Stomach smooth muscle (tissue), 2 donors: Measurements from ENCODE around the gene SPECC1L.
"Not testable (repeated sequence)": the region's sequence is repeated elsewhere in the genome, so short reads cannot be mapped to it uniquely, and the experiment has no call there.

ENCODE experiments used
- H3K27ac ChIP-seq: one replicate; pipeline ENCODE4 v1.7.0; 2013; ENCODE audit warnings: mild to moderate bottlenecking, low read length, inconsistent platforms
- H3K27me3 ChIP-seq, 2 donors: one replicate each; pipeline ENCODE4 v1.7.0; 2013; ENCODE audit warnings: low read length in 2 of 2; ENCODE audit not compliant: insufficient read depth in 2 of 2, control insufficient read depth in 1 of 2
- H3K36me3 ChIP-seq, 2 donors: one replicate each; pipeline ENCODE4 v1.7.0; 2013; ENCODE audit warnings: low read length in 2 of 2; ENCODE audit not compliant: control insufficient read depth in 2 of 2, insufficient read depth in 2 of 2
- H3K4me1 ChIP-seq: one replicate; pipeline ENCODE4 v1.7.0; 2013; ENCODE audit warnings: low read length; ENCODE audit not compliant: control insufficient read depth, insufficient read depth
- H3K4me3 ChIP-seq, 2 donors: one replicate each; pipeline ENCODE4 v1.7.0; 2013; ENCODE audit warnings: low read length in 2 of 2
- H3K9ac ChIP-seq, 2 donors: one replicate each; pipeline ENCODE4 v1.7.0; 2013; ENCODE audit warnings: low read length in 2 of 2, mild to moderate bottlenecking in 1 of 2
- H3K9me3 ChIP-seq, 2 donors: one replicate each; pipeline ENCODE4 v1.7.0; 2013; ENCODE audit warnings: low read length in 2 of 2; ENCODE audit not compliant: control insufficient read depth in 2 of 2
- donor health status: healthy.
- donor health status: Pancreatic carcinoma.

SPECC1L gene

GRCh38 chr22:24304062-24304675 is 33.5 kb downstream of the SPECC1L start:
- Histone ChIP-seq H3K27me3 (no peaks in the 10 kb centered on the region), H3K27ac (peak overlapping the region; percentile 73)

DNA sequence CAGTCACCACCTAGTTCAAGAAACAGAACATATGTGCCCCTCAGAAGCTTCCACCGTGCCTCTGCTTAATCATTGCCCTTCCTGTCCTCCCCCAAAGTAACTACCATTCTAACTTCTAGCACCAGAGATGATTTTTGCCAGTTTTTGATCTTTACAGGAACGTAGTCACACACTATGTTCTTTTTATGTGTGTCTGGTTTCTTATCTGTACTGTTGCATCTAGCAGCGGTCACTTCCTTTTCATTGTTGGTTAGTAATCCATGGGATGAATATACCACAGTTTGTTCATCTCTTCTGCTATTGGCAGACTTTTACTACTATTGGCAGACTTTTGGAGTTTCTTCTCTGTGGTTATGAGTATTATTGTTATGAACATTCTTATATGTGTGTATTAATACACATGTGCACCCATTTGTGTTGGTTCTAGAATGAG is 34.6 kb downstream of the SPECC1L start:
- Histone ChIP-seq H3K4me3 (no peak overlapping the region), H3K27me3 (no peaks in the 10 kb centered on the region), H3K9ac (no peak overlapping the region), H3K4me1 (peaks cover 23% of the 10 kb centered on the region), H3K27ac (no peak overlapping the region), H3K9me3 (no peaks in the 10 kb centered on the region), H3K36me3 (no peaks in the 10 kb centered on the region)

More at GRCh38 chr22:24304062-24304675, 33.5 kb downstream of the SPECC1L start:
- H3K9me3 ChIP-seq = no peaks in the 10 kb centered on the region
- peaks cover 23% of the 10 kb centered on the region for H3K4me1 ChIP-seq
- H3K9ac ChIP-seq = no peak overlapping the region
- H3K4me3 ChIP-seq = no peak overlapping the region
- no peaks in the 10 kb centered on the region for H3K36me3 ChIP-seq

- Histone ChIP-seq H3K4me3 (no peak overlapping the region), H3K9me3 (no peaks in the 10 kb centered on the region), H3K36me3 (peaks cover 12 to 13% of the 10 kb centered on the region in 2 donors), H3K9ac (no peak overlapping the region), H3K27me3 (no peaks in the 10 kb centered on the region), H3K4me1 (no peaks in the 10 kb centered on the region), H3K27ac (no peak overlapping the region)
These were observed 40.3 kb downstream of the SPECC1L start for GRCh38 chr22:24310969-24311368.

- Histone ChIP-seq H3K9me3 (no peaks in the 10 kb centered on the region), H3K36me3 (peaks cover 12 to 15% of the 10 kb centered on the region in 2 donors), H3K27ac (no peak overlapping the region), H3K9ac (no peak overlapping the region), H3K27me3 (no peaks in the 10 kb centered on the region), H3K4me3 (no peak overlapping the region), H3K4me1 (no peaks in the 10 kb centered on the region)
These were observed 44.8 kb downstream of the SPECC1L start for GRCh38 chr22:24315367-24315966.

GRCh38 chr22:24316264-24316663 is 45.6 kb downstream of the SPECC1L start:
- H3K36me3 ChIP-seq = peaks cover 14 to 21% of the 10 kb centered on the region in 2 donors
- not testable (repeated sequence) for H3K4me1 ChIP-seq, H3K9ac ChIP-seq, H3K27ac ChIP-seq, H3K4me3 ChIP-seq, H3K27me3 ChIP-seq, H3K9me3 ChIP-seq

GRCh38 chr22:24317511-24317910 is 46.9 kb downstream of the SPECC1L start:
- H3K4me1 ChIP-seq, H3K9ac ChIP-seq, H3K9me3 ChIP-seq, H3K4me3 ChIP-seq, H3K27me3 ChIP-seq, H3K27ac ChIP-seq: not testable (repeated sequence)
- peaks cover 26 to 29% of the 10 kb centered on the region in 2 donors for H3K36me3 ChIP-seq

DNA sequence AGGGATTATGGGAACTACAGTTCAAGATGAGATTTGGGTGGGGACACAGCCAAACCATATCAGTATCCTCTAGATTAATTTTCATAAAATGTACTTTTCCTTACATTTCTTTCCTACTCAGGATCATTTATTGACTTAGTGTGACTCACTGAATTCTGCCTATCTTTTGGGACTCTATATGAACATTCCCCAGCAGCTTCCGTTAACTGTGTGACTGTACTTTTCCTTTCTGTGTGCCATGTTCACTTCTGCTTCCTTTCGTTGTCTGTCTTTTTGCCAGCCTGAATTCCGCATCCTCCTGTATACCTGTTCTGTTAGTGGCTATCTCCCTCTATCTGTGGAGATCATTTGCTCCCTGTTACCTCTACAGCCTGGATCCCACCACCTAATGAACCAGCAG is 48.8 kb downstream of the SPECC1L start:
- Histone ChIP-seq H3K4me1 (no peaks in the 10 kb centered on the region), H3K9me3 (no peaks in the 10 kb centered on the region), H3K36me3 (peaks cover 17 to 29% of the 10 kb centered on the region in 2 donors), H3K9ac (no peak overlapping the region), H3K27ac (no peak overlapping the region), H3K27me3 (no peaks in the 10 kb centered on the region), H3K4me3 (no peak overlapping the region)

- no peak overlapping the region for H3K27ac ChIP-seq
- no peaks in the 10 kb centered on the region for H3K4me1 ChIP-seq
- peaks cover 13 to 16% of the 10 kb centered on the region in 2 donors for H3K36me3 ChIP-seq
- H3K4me3 ChIP-seq = no peak overlapping the region
- no peak overlapping the region for H3K9ac ChIP-seq
- H3K9me3 ChIP-seq = no peaks in the 10 kb centered on the region
- H3K27me3 ChIP-seq = no peaks in the 10 kb centered on the region
These were observed 51.4 kb downstream of the SPECC1L start for GRCh38 chr22:24321999-24322398.

DNA sequence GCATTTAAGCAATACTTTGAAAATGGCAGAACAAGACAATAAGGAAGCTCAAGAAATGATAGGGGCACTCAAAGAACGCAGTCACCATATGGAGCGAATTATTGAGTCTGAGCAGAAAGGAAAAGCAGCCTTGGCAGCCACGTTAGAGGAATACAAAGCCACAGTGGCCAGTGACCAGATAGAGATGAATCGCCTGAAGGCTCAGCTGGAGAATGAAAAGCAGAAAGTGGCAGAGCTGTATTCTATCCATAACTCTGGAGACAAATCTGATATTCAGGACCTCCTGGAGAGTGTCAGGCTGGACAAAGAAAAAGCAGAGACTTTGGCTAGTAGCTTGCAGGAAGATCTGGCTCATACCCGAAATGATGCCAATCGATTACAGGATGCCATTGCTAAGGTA is 51.9 kb downstream of the SPECC1L start:
- Histone ChIP-seq H3K27ac (no peak overlapping the region), H3K36me3 (peaks cover 13 to 16% of the 10 kb centered on the region in 2 donors), H3K27me3 (no peaks in the 10 kb centered on the region), H3K9me3 (no peaks in the 10 kb centered on the region), H3K4me1 (no peaks in the 10 kb centered on the region), H3K9ac (no peak overlapping the region), H3K4me3 (no peak overlapping the region)

GRCh38 chr22:24323233-24323632 is 52.6 kb downstream of the SPECC1L start:
- Histone ChIP-seq H3K27me3 (no peaks in the 10 kb centered on the region), H3K9me3 (no peaks in the 10 kb centered on the region), H3K36me3 (peaks cover 16% of the 10 kb centered on the region in 2 donors), H3K4me1 (no peaks in the 10 kb centered on the region), H3K4me3 (no peak overlapping the region), H3K9ac (no peak overlapping the region), H3K27ac (no peak overlapping the region)

DNA sequence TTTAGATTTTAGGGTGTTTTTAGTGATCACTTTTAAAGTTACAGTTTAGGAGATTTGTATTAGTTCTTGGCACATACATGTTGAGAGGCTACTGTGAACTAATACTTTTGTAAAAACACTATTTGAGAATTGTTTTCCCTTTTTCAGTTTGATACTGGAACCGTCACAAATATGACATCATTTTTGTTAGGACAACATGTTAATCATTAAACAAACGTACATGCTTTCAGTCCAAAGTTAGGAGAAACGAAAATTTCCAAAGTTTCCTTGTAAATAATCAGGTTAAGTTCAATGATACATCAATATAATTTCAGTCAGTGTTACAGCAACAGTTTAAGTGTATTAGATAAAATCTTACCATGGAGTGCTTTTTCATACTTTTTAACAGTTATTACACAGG is 53.1 kb downstream of the SPECC1L start:
- peaks cover 16% of the 10 kb centered on the region in 2 donors for H3K36me3 ChIP-seq
- no peak overlapping the region for H3K27ac ChIP-seq
- H3K4me3 ChIP-seq = no peak overlapping the region

More for the DNA sequence above, 53.1 kb downstream of the SPECC1L start:
- H3K4me1 ChIP-seq = no peaks in the 10 kb centered on the region
- H3K9ac ChIP-seq = no peak overlapping the region
- H3K27me3 ChIP-seq = no peaks in the 10 kb centered on the region
- H3K9me3 ChIP-seq = no peaks in the 10 kb centered on the region
